Sigmoid colon (tissue), 7 donors: ENCODE measurements around the gene FCHSD2. TPM values are rescaled to one million over a fixed set of nuclear protein-coding genes. Genes with fewer than 3 reads are reported as not detected.
"Not testable (repeated sequence)": the region's sequence is repeated elsewhere in the genome, so short reads cannot be mapped to it uniquely, and the experiment has no call there.

ENCODE experiments used
- DNase-seq: peaks from one replicate; pipeline ENCODE4 v3.0.0-alpha.2; 2019
- H3K27ac ChIP-seq, 4 donors: fragments of 200-600 bp; sonication (generic); one replicate each; pipeline ENCODE4 v1.5.1; 2016 to 2019; ENCODE audit warnings: mild to moderate bottlenecking in 1 of 4
- H3K27me3 ChIP-seq, 3 donors: fragments of 200-600 bp; sonication (generic); one replicate each; pipeline ENCODE4 v1.5.1; 2019; ENCODE audit warnings: mild to moderate bottlenecking in 1 of 3
- H3K36me3 ChIP-seq, 4 donors: fragments of 200-600 bp; sonication (generic); one replicate each; pipeline ENCODE4 v1.5.1; 2016 to 2019
- H3K4me1 ChIP-seq, 4 donors: fragments of 200-600 bp; sonication (generic); one replicate each; pipeline ENCODE4 v1.5.1; 2017 to 2019
- H3K4me3 ChIP-seq, 4 donors: fragments of 200-600 bp; sonication (generic); one replicate each; pipeline ENCODE4 v1.5.1; 2017 to 2019; ENCODE audit warnings: mild to moderate bottlenecking in 2 of 4, moderate library complexity in 1 of 4
- H3K9me3 ChIP-seq, 4 donors: fragments of 200-600 bp in 3 of 4; sonication (generic) in 3 of 4; one replicate each; pipeline versions ENCODE4 v1.5.1 to v1.6.1; 2013 to 2019
- EP300 ChIP-seq, 4 donors: sonication (generic); formaldehyde crosslinking; IDR thresholded peaks; one replicate each; pipeline ENCODE4 v1.6.1; 2017; ENCODE audit warnings: antibody characterized with exemption in 4 of 4
- POLR2A ChIP-seq, 2 donors: fragments of 450-650 bp; IDR thresholded peaks; one replicate each; pipeline ENCODE4 v1.6.1; 2016; ENCODE audit warnings: antibody characterized with exemption in 2 of 2, mild to moderate bottlenecking in 2 of 2, moderate library complexity in 2 of 2
- POLR2AphosphoS5 ChIP-seq, 4 donors: sonication (generic); formaldehyde crosslinking; IDR thresholded peaks; one replicate each; pipeline ENCODE4 v1.6.1; 2017; ENCODE audit warnings: antibody characterized with exemption in 4 of 4
- WGBS, 2 donors: extraction: QIAGEN DNeasy Blood & Tissue Kit; methylation state at CpG; one replicate each; pipeline ENCODE4 v1.1.7; 2013; 5-methylcytosine and 5-hydroxymethylcytosine counted together
- intact Hi-C: fragments of 100-400 bp; cut with DNase I; formaldehyde crosslinking; loops from one replicate; pipeline ENCODE4 v1.15.1; 2023
- polyA plus RNA-seq, 3 donors: library from polyadenylated mRNA; stranded (reverse); fragments of 200-250 nt; gene quantifications; one replicate each; pipeline ENCODE4 v1.2.3, GENCODE V29; 2013
- total RNA-seq, 4 donors: library from RNA; depleted of rRNA; stranded (reverse); fragments of >200 nt; gene quantifications; one replicate each; pipeline ENCODE4 v1.1.0, GENCODE V29; 2016
- TF ChIP-seq, protein P1 (sequence below), 4 experiments: fragments of 450-650 bp in 3 of 4; fragments of 200-600 bp in 1 of 4; IDR thresholded peaks; one replicate each; pipeline ENCODE4 v1.5.1; 2016 to 2019; ENCODE audit warnings: antibody characterized with exemption in 4 of 4, mild to moderate bottlenecking in 3 of 4, moderate library complexity in 2 of 4
- donor health status: healthy with polysubstance abuse.
- donor health status: Bipolar disorder and iron deficiency.
- donor health status: healthy.

The FCHSD2 gene
- total and polyA plus RNA-seq, 7 donors, result 6.9 to 36.3 (median 18.6) TPM

DNA sequence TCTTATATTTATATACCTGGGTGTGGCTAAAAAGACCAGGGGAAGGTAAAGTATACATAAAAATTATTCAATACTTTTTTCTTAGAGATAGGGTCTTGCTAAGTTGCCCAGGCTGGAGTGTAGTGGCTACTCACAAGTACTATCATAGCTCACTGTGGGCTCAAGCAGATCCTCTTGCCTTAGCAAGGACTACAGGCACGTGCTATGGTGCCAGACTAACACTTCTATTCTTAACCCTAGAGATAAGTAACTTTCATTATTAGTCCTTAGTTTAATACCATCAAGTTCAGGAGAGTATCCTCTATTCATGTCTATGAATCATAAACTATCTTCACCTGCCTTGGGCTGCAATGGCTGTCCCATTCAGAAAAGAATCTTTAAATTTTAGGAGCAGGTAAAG, 11.9 kb downstream of the FCHSD2 start:
- Histone ChIP-seq H3K4me1 (peaks cover 0 to 12% (median 8%) of the 10 kb centered on the region in 4 donors), H3K36me3 (peaks cover 0 to 27% (median 0%) of the 10 kb centered on the region in 4 donors), H3K27me3 (no peaks in the 10 kb centered on the region), H3K4me3 (no peak overlapping the region), H3K9me3 (no peaks in the 10 kb centered on the region), H3K27ac (no peak overlapping the region)
- intact Hi-C loops, result no loop called here
- 90% methylated on average over 1 of the region's 1 CpG for WGBS, 2 donors
- TF ChIP-seq, protein P1, sequence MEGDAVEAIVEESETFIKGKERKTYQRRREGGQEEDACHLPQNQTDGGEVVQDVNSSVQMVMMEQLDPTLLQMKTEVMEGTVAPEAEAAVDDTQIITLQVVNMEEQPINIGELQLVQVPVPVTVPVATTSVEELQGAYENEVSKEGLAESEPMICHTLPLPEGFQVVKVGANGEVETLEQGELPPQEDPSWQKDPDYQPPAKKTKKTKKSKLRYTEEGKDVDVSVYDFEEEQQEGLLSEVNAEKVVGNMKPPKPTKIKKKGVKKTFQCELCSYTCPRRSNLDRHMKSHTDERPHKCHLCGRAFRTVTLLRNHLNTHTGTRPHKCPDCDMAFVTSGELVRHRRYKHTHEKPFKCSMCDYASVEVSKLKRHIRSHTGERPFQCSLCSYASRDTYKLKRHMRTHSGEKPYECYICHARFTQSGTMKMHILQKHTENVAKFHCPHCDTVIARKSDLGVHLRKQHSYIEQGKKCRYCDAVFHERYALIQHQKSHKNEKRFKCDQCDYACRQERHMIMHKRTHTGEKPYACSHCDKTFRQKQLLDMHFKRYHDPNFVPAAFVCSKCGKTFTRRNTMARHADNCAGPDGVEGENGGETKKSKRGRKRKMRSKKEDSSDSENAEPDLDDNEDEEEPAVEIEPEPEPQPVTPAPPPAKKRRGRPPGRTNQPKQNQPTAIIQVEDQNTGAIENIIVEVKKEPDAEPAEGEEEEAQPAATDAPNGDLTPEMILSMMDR (IDR thresholded peaks at IDR 0.05), result no peak
- no peak for TF ChIP-seq POLR2A (IDR thresholded peaks at IDR 0.05)
- TF ChIP-seq EP300 (IDR thresholded peaks at IDR 0.05), result no peak
- no peak for TF ChIP-seq POLR2AphosphoS5 (IDR thresholded peaks at IDR 0.05)
- no peak for DNase-seq

DNA sequence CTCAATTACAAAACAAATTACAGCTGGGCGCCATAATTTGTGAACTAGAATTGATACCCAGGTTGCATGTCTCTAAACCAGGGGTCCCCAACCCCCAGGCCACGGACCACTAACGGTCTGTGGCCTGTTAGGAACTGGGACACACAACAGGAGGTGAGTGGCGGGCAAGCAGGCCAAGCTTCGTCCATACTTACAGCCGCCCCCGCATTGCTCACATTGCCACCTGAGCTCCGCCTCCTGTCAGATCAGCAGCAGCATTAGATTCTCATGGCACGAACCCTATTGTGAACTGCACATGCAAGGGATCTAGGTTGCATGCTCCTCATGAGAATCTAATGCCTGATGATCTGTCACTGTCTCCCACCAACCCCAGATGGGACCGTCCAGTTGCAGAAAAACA, 12.9 kb downstream of the FCHSD2 start:
- TF ChIP-seq POLR2A (IDR thresholded peaks at IDR 0.05) (no peak), POLR2AphosphoS5 (IDR thresholded peaks at IDR 0.05) (no peak), EP300 (IDR thresholded peaks at IDR 0.05) (no peak)
- TF ChIP-seq, protein P1 (IDR thresholded peaks at IDR 0.05), result no peak
- 97 to 98% methylated on average over 10 of the region's 10 CpGs for WGBS, 2 donors

DNA sequence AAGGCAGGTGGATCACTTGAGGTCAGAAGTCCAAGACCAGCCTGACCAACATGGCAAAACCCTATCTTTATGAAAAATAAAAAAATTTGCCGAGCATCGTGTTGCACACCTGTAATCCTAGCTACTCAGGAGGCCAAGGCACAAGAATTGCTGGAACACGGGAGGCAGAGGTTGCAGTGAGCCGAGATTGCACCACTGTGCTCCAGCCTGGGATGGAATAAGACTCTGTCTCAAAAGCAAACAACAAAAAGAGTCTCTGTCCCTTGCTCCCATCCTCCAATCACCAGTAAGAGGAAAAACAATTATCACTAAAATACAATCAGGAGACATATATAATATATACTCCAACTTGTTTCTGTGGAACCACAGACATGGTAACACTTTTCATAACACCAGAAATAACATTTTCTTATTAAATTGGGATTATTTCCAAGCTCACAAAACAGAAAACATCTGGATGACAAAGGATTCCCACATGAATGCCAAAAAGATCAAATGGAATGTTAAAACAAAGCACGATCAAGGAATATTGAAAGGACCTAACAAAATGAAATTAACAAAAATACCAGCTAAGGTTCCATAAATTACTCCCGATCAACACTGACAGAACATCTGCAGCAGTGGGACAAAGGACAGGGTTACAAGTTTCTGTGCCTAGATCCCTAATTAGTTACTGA, 15.2 kb downstream of the FCHSD2 start:
- Histone ChIP-seq H3K4me1 (peaks cover 0 to 12% (median 8%) of the 10 kb centered on the region in 4 donors), H3K27ac (peak overlapping the region in 1 of 4 donors; percentile 11), H3K27me3 (no peaks in the 10 kb centered on the region), H3K9me3 (peaks cover 0 to 3% (median 0%) of the 10 kb centered on the region in 4 donors), H3K4me3 (no peak overlapping the region), H3K36me3 (peaks cover 0 to 8% (median 0%) of the 10 kb centered on the region in 4 donors)
- intact Hi-C loops, result no loop called here
- DNase-seq, result no peak
- TF ChIP-seq POLR2A (IDR thresholded peaks at IDR 0.05) (no peak), EP300 (IDR thresholded peaks at IDR 0.05) (no peak), POLR2AphosphoS5 (IDR thresholded peaks at IDR 0.05) (no peak)
- TF ChIP-seq, protein P1 (IDR thresholded peaks at IDR 0.05), result no peak
- 89 to 91% methylated on average over 6 of the region's 6 CpGs for WGBS, 2 donors

More for the DNA sequence above, 12.9 kb downstream of the FCHSD2 start:
- H3K27ac ChIP-seq, result no peak overlapping the region
- intact Hi-C loops, result no loop called here
- H3K36me3 ChIP-seq, result peaks cover 0 to 25% (median 0%) of the 10 kb centered on the region in 4 donors
- no peak overlapping the region for H3K4me3 ChIP-seq
- DNase-seq, result no peak
- H3K4me1 ChIP-seq, result peaks cover 0 to 12% (median 8%) of the 10 kb centered on the region in 4 donors
- H3K9me3 ChIP-seq, result peaks cover 0 to 3% (median 0%) of the 10 kb centered on the region in 4 donors
- no peaks in the 10 kb centered on the region for H3K27me3 ChIP-seq

DNA sequence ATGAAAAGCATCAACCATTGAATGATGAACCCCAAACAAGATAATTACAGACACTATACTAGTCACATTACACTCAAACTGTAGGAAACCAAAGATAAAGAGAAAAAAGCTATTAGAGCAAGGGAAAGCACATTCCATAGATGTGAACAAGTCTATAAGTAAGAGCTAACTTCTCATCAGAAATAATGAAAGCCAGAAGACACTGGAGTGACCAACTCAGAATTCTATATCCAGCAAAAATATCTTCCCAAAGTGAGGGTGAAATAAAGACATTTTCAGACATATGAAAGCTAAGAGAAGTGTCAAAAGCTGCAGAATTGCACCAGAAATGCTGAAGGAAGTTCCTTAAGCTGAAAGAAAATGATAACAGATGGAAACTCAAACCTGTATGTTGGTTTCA, 17.3 kb downstream of the FCHSD2 start:
- intact Hi-C loops, result no loop called here
- H3K4me1 ChIP-seq, result peaks cover 0 to 12% (median 8%) of the 10 kb centered on the region in 4 donors
- no peak overlapping the region for H3K27ac ChIP-seq
- TF ChIP-seq, protein P1 (IDR thresholded peaks at IDR 0.05), result no peak
- TF ChIP-seq POLR2A (IDR thresholded peaks at IDR 0.05) (no peak), POLR2AphosphoS5 (IDR thresholded peaks at IDR 0.05) (no peak), EP300 (IDR thresholded peaks at IDR 0.05) (no peak)
- H3K27me3 ChIP-seq, result no peaks in the 10 kb centered on the region
- no peak overlapping the region for H3K4me3 ChIP-seq
- no peaks in the 10 kb centered on the region for H3K36me3 ChIP-seq
- peaks cover 0 to 3% (median 0%) of the 10 kb centered on the region in 4 donors for H3K9me3 ChIP-seq
- no peak for DNase-seq

DNA sequence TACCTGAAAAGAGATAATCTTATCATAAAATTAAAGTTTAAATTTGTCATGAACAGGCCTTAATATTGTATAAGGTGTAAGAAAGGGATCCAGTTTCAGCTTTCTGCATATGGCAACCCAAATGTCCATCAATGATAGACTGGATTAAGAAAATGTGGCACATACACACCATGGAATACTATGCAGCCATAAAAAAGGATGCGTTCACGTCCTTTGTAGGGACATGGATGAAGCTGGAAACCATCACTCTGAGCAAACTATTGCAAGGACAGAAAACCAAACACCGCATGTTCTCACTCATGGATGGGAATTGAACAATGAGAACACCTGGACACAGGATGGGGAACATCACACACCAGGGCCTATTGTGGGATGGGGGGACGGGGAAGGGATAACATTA, 18.2 kb downstream of the FCHSD2 start:
- H3K4me3 ChIP-seq, DNase-seq, intact Hi-C loops: not testable (repeated sequence)

More for the DNA sequence above, 18.2 kb downstream of the FCHSD2 start:
- H3K9me3 ChIP-seq, H3K27ac ChIP-seq, H3K27me3 ChIP-seq, H3K36me3 ChIP-seq: not testable (repeated sequence)
- H3K4me1 ChIP-seq, result peaks cover 0 to 12% (median 8%) of the 10 kb centered on the region in 4 donors
- WGBS, 2 donors, result 97 to 98% methylated on average over 4 of the region's 4 CpGs
